Measurements from ENCODE around the gene CYLD.

CYLD gene

GRCh38 chr16:50705436-50706110 is 36.3 kb upstream of the CYLD start:
- DNase-seq (ENCODE audit: low read depth) = no peak
- no peak for TF ChIP-seq CTCF (IDR thresholded peaks at IDR 0.05; ENCODE audit: control insufficient read depth, insufficient read depth, low read depth, low read length, missing control alignments)
- H3K4me3 ChIP-seq (ENCODE audit: control insufficient read depth, low read depth, low read length) = no peak overlapping the region

- no peak overlapping the region for H3K4me3 ChIP-seq (ENCODE audit: control insufficient read depth, low read depth, low read length)
- DNase-seq (ENCODE audit: low read depth) = no peak
- no peak for TF ChIP-seq CTCF (IDR thresholded peaks at IDR 0.05; ENCODE audit: control insufficient read depth, insufficient read depth, low read depth, low read length, missing control alignments)
Observed at GRCh38 chr16:50706250-50706649, 35.6 kb upstream of the CYLD start.

- no peak overlapping the region for H3K4me3 ChIP-seq (ENCODE audit: control insufficient read depth, low read depth, low read length)
- TF ChIP-seq CTCF (IDR thresholded peaks at IDR 0.05; ENCODE audit: control insufficient read depth, insufficient read depth, low read depth, low read length, missing control alignments) = no peak
- no peak for DNase-seq (ENCODE audit: low read depth)
Observed at GRCh38 chr16:50708373-50709060, 33.4 kb upstream of the CYLD start.

- TF ChIP-seq CTCF (IDR thresholded peaks at IDR 0.05; ENCODE audit: control insufficient read depth, insufficient read depth, low read depth, low read length, missing control alignments) = no peak
- DNase-seq (ENCODE audit: low read depth) = no peak
- no peak overlapping the region for H3K4me3 ChIP-seq (ENCODE audit: control insufficient read depth, low read depth, low read length)
Observed at GRCh38 chr16:50709061-50709684, 32.7 kb upstream of the CYLD start.

- DNase-seq (ENCODE audit: low read depth) = no peak
- no peak overlapping the region for H3K4me3 ChIP-seq (ENCODE audit: control insufficient read depth, low read depth, low read length)
- TF ChIP-seq CTCF (IDR thresholded peaks at IDR 0.05; ENCODE audit: control insufficient read depth, insufficient read depth, low read depth, low read length, missing control alignments) = no peak
Observed at GRCh38 chr16:50709980-50710379, 31.9 kb upstream of the CYLD start.

GRCh38 chr16:50711040-50711439 is 30.8 kb upstream of the CYLD start:
- H3K4me3 ChIP-seq (ENCODE audit: control insufficient read depth, low read depth, low read length) = no peak overlapping the region
- no peak for TF ChIP-seq CTCF (IDR thresholded peaks at IDR 0.05; ENCODE audit: control insufficient read depth, insufficient read depth, low read depth, low read length, missing control alignments)
- no peak for DNase-seq (ENCODE audit: low read depth)
